Ovary (tissue), 9 donors: Measurements from ENCODE around the gene PCNT. TPM values are rescaled to one million over a fixed set of nuclear protein-coding genes. Genes with fewer than 3 reads are reported as not detected.

Experiments used
- DNase-seq, 5 donors: peaks; one replicate each; pipeline ENCODE4 v3.0.0-alpha.2; 2019 to 2020
- H3K27ac ChIP-seq, 2 donors: fragments of 200-600 bp; one replicate each; pipeline versions ENCODE4 v1.5.1 to v1.8.0; 2019 to 2022
- H3K27me3 ChIP-seq: fragments of 200-600 bp; one replicate; pipeline ENCODE4 v1.8.0; 2022
- H3K36me3 ChIP-seq: fragments of 200-600 bp; sonication (generic); one replicate; pipeline ENCODE4 v1.5.1; 2019
- H3K4me1 ChIP-seq: one replicate; pipeline ENCODE4 v1.8.1; 2013; ENCODE audit warnings: mild to moderate bottlenecking, moderate library complexity; ENCODE audit not compliant: insufficient read depth
- H3K4me3 ChIP-seq: fragments of 200-600 bp; sonication (generic); one replicate; pipeline ENCODE4 v1.5.1; 2017
- H3K9me3 ChIP-seq, 2 donors: fragments of 200-600 bp in 1 of 2; sonication (generic) in 1 of 2; one replicate each; pipeline versions ENCODE4 v1.5.1 to v1.8.1; 2013 to 2019; ENCODE audit warnings: mild to moderate bottlenecking in 1 of 2, moderate library complexity in 1 of 2
- CTCF ChIP-seq, 3 donors: fragments of 450-650 bp in 2 of 3; fragments of 200-600 bp in 1 of 3; IDR thresholded peaks; one replicate each; pipeline versions ENCODE4 v1.5.1 to v1.8.0; 2016 to 2022; ENCODE audit warnings: antibody characterized with exemption in 3 of 3, mild to moderate bottlenecking in 1 of 3
- EP300 ChIP-seq: sonication (generic); formaldehyde crosslinking; IDR thresholded peaks from one replicate; pipeline ENCODE4 v1.6.1; 2017; ENCODE audit warnings: antibody characterized with exemption
- POLR2A ChIP-seq: fragments of 450-650 bp; IDR thresholded peaks from one replicate; pipeline ENCODE4 v1.6.1; 2017; ENCODE audit warnings: antibody characterized with exemption, mild to moderate bottlenecking, moderate library complexity
- WGBS, 3 donors: extraction: QIAGEN DNeasy Blood & Tissue Kit in 1 of 3; methylation state at CpG; one replicate each; pipeline versions ENCODE4 v1.1.5 to v1.1.7; 2013 to 2017; 5-methylcytosine and 5-hydroxymethylcytosine counted together
- intact Hi-C, 4 donors: fragments of 100-400 bp; cut with DNase I; formaldehyde crosslinking; loops; one replicate each; pipeline versions ENCODE4 v1.11.0 to v1.15.1; 2022 to 2023
- polyA plus RNA-seq, 2 donors: library from polyadenylated mRNA; stranded (reverse); fragments of 200-250 nt in 1 of 2; fragments of 350-450 nt in 1 of 2; fragmentation: Illumina TruSeq in 1 of 2; extraction: RNeasy Lipid Tissue Mini Kit (QIAGEN cat#74804) in 1 of 2; gene quantifications; one replicate each; pipeline ENCODE4 v1.2.3, GENCODE V29; 2013 to 2014
- total RNA-seq, 7 donors: library from RNA; depleted of rRNA in 2 of 7; stranded (reverse); fragments of >200 nt in 2 of 7; fragmentation: NEBNext Ultra II Directional in 3 of 7; extraction: Animal tissue kit (Norgen Biotek cat#: 25700) in 3 of 7; gene quantifications; one replicate each; pipeline versions ENCODE4 v1.1.0 to v1.2.4, GENCODE V29; 2016 to 2023
- donor health status: DM: no; HTN: no; CAD: no; lungs with moderate emphysema.
- donor health status: DM: no; HTN: no; CAD: no.
- donor health status: Bipolar disorder and iron deficiency.
- donor health status: DM: yes; HTN: yes; CAD: no.
- donor health status: DM: no; HTN: no; CAD: no.
- donor health status: DM: yes; HTN: yes; CAD: no.

The PCNT gene
- total and polyA plus RNA-seq, 9 donors = 11.1 to 28.2 (median 18.6) TPM

GRCh38 chr21:46483300-46484295 is 159.6 kb downstream of the PCNT start:
- no peak for DNase-seq
- intact Hi-C loops = no loop called here
- TF ChIP-seq EP300 (no peak), CTCF (IDR thresholded peaks at IDR 0.05) (no peak), POLR2A (no peak)
- no peaks in the 10 kb centered on the region for H3K36me3 ChIP-seq
- H3K9me3 ChIP-seq = no peaks in the 10 kb centered on the region
- peaks cover 1% of the 10 kb centered on the region for H3K4me1 ChIP-seq
- H3K27me3 ChIP-seq = no peaks in the 10 kb centered on the region
- 76 to 86% (median 80%) methylated on average over 6 of the region's 6 CpGs for WGBS, 3 donors
- no peak overlapping the region for H3K27ac ChIP-seq
- no peak overlapping the region for H3K4me3 ChIP-seq

- Histone ChIP-seq H3K27ac (no peak overlapping the region), H3K4me1 (peaks cover 3% of the 10 kb centered on the region), H3K27me3 (no peaks in the 10 kb centered on the region), H3K9me3 (no peaks in the 10 kb centered on the region), H3K4me3 (no peak overlapping the region), H3K36me3 (no peaks in the 10 kb centered on the region)
- TF ChIP-seq POLR2A (no peak), CTCF (IDR thresholded peaks at IDR 0.05) (no peak), EP300 (no peak)
- DNase-seq = no peak
- intact Hi-C loops = no loop called here
- WGBS, 3 donors = 90 to 98% (median 95%) methylated on average over 4 of the region's 4 CpGs
These were observed 162.6 kb downstream of the PCNT start for GRCh38 chr21:46486481-46487126.

- H3K36me3 ChIP-seq = no peaks in the 10 kb centered on the region
- no peaks in the 10 kb centered on the region for H3K27me3 ChIP-seq
- H3K4me1 ChIP-seq = peaks cover 3% of the 10 kb centered on the region
- H3K27ac ChIP-seq = peak overlapping the region in 1 of 2 donors; percentile 43
- intact Hi-C loops = no loop called here
- no peak for TF ChIP-seq POLR2A
- TF ChIP-seq EP300 = no peak
- TF ChIP-seq CTCF (IDR thresholded peaks at IDR 0.05) = no peak
- H3K4me3 ChIP-seq = no peak overlapping the region
- H3K9me3 ChIP-seq = no peaks in the 10 kb centered on the region
- DNase-seq = no peak
- 63 to 89% (median 81%) methylated on average over 6 of the region's 6 CpGs for WGBS, 3 donors
These were observed 165.3 kb downstream of the PCNT start for GRCh38 chr21:46489162-46489663.

- H3K36me3 ChIP-seq = no peaks in the 10 kb centered on the region
- H3K9me3 ChIP-seq = no peaks in the 10 kb centered on the region
- H3K27ac ChIP-seq = peak overlapping the region in 1 of 2 donors; percentile 42
- H3K4me1 ChIP-seq = peaks cover 3% of the 10 kb centered on the region
- no peak overlapping the region for H3K4me3 ChIP-seq
- 58 to 83% (median 72%) methylated on average over 10 of the region's 10 CpGs for WGBS, 3 donors
- DNase-seq = no peak
- H3K27me3 ChIP-seq = no peaks in the 10 kb centered on the region
- TF ChIP-seq EP300 (no peak), CTCF (IDR thresholded peaks at IDR 0.05) (no peak), POLR2A (no peak)
- intact Hi-C loops = no loop called here
These were observed 165.8 kb downstream of the PCNT start for GRCh38 chr21:46489800-46490199.
